ENCODE results near the gene MCM10.
"Not testable (repeated sequence)": the region's sequence is repeated elsewhere in the genome, so short reads cannot be mapped to it uniquely, and the experiment has no call there.

The MCM10 gene

DNA sequence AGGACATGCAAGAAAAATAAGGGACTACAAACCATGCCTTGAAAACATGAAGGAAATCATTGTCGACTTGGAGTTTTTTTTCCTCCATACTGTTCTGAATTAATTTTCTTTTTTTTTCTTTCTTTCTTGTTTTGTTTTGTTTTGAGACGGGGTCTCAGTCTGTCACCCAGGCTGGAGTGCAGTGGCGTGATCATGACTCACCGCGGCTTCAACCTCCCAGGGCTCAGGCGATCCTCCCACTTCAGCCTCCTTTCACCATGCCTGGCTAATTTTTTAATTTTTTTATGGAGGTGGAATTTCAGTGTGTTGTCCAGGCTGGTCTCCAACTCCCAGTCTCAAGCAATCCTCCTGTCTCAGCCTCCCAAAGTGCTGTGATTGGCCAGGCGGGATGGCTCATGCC is 61.2 kb downstream of the MCM10 start:
- no peak for DNase-seq

DNA sequence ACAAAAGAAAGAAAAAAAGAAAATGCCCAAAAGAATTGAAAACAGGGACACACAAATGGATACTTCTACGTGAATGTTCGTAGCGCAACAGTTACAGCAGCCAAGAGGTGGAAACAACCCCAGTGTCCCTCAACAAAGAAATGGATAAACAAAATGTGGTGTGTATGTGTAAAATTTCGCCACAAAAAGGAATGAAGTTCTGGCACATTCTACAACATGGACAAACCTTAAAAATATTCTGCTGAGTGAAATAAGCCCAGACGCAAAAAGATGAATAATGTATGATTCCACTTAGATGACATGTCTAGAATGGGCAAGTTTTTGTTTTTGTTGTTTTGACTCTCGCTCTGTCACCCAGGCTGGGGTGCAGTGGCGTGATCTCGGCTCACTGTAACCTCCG is 61.9 kb downstream of the MCM10 start:
- DNase-seq, result no peak

DNA sequence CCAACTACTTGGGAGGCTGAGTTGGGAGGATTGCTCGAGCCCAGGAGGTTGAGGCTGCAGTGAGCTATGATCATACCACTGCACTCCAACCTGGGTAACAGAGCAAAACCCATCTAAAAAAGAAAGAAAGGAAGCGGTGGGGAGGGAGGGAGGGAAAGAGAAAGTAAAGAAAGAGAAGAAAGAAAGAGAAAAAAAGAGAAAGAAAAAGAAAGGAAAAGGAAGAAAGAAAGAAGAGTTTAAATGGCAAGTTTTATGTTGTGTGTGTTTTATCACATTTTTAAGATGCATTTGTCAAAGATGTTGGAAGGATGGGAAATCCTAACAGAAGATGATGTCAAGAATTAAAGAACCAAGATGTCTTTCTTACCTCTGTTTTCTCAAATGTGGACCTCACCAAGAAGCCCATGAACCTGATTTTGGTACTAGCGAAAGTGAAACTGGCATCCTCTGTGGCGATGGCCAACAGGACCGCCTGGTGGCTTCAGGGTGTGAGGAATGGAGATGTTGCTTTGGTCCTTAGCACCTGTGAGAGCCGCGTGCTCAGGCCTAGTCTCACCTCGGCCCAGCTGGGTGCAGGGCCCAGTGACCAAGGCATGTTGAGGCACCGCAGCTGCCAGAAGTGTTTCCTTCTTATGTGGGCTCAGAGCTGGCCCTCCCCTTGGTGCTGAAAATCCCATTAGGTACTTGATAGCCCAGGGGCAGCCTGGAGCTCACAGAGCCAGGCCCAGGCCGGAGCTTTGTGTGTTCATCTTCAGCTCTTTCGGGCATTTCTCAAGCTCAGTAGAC is 63.0 kb downstream of the MCM10 start:
- no peak for DNase-seq

DNA sequence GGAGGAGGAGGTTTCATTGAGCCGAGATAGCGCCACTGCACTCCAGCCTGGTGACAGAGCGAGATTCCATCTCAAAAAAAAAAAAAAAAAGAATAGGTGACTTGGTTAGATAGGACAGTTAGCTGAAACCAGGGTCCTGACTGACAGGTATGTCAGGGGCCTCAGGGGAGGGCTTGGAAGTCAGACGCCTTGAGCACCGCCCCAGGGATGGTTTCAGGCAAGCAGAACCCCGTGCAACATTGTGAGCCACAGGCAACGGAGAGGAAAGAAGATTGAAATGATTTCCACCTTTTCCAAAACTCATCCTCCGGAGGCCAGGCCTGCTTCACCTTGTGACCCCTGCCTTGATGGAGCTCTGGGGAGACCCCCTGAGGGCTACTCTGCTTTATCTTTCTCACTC is 64.2 kb downstream of the MCM10 start:
- DNase-seq, result no peak

DNA sequence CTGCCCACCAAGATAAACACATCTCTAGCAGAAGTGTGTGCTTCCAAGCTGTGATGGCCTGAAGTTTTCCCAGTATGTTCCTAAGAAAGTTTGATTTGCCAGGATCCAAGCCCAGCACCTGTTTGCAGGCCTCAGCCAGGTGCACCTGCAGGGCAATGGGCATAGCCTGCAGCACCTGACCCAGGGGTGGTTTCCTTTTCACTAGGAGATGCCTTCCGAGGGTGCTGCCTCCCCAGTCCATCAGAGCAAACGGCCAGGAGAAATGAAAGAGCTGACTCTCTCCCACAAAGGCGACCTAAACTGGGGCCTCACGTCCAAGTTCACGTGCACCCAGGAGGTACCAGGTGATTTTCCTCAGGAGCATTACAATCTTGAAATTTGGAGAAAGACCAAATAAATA is 65.7 kb downstream of the MCM10 start:
- DNase-seq, result no peak

DNA sequence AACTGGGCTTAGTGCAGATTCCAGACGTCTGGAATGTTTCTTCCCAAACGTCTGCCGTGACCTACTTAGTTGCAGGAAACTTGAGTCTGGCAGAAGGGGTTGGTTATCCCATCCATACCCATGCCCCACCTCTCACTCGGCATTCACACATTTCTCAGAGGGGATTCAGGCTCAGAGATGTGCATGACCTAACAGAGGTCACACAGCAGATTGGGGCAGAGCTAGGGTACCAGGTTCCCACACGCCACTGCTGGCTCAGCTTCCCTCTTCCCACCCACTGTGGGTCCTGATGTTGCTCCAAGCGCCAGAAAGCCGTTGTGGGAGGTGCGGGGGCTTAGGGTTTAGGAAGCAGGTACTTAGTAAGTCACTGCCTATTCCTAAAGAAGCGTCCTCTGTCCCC is 69.8 kb downstream of the MCM10 start:
- DNase-seq, result no peak

DNA sequence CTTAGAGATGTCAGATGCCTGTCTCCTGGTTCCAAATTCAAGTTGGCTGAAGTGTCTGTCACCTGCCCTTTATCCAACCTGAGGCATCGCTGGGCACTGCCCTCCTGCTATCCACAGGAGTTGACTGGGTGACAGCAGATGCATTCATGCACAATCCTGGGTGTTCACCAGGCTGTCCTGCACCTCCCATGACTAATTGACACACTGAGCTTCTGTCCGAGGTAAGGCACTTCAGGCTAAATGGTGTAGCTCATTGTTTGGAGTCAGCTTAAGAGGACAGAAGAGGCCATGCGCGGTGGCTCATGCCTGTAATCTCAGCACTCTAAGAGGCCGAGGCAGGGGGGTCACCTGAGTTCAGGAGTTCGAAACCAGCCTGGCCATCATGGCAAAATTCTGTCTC is 70.5 kb downstream of the MCM10 start:
- DNase-seq, result no peak

DNA sequence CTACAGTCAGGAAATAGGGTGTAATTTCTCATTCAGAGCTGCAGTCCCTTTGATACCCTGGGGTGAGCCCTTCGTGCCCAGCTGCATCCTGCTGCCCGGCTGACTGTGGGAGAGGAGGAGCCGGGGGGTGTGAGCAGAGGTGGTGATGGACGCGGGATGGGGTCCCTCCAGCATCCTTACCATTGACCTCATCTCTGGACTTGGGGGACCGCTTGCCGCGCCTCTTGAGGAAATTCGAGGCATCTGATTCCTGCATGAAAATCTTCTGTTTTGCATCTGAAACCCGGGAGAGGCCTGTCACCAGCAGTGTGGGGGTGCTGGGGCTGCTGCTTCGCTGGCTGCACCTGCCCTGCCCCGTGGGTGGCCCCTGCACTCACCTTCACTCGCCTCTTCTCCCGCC is 72.0 kb downstream of the MCM10 start:
- no peak for DNase-seq

DNA sequence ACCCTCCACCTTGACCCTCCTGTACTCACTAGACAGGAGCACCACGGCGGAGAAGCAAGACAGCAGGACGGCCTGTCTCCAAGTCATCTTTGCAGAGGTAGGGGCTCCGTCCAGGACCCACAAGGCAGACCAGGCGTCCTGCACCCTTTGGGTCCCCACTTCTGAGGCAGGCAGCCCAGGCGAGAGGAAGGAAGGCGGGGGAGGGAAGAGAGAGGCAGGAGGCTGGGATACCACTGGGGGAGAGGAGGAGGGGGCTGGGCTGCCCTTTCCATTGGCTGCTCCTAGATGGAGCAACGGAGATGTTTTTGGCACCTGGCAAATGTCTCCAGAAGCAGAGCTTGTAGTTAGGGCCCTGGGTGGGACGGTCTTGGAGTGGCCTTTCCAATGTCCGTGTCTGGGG is 72.8 kb downstream of the MCM10 start, which contains the start of gene UCMA:
Gene UCMA, minus strand, starts transcription at position 203 of the 400 bp plus-strand sequence. Its CDS starts 116 bp downstream, at position 87.
- DNase-seq, result peak; percentile 51

DNA sequence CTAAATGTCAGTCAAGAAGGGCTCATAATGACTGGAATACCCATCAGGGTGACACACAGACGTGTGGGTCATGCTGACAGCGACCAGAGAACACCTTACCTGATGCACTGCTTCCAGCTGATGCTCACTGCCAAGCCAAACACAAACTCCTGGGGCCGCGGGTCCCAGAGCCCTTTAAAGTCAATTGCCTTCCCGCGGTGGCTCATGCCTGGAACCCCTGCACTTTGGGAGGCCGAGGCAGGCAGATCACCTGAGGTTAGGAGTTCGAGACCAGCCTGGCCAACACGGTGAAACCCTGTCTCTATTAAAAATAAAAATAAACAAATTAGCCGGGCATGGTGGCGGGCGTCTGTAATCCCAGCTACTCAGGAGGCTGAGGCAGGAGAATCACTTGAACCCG is 73.4 kb downstream of the MCM10 start:
- DNase-seq, result not testable (repeated sequence)

DNA sequence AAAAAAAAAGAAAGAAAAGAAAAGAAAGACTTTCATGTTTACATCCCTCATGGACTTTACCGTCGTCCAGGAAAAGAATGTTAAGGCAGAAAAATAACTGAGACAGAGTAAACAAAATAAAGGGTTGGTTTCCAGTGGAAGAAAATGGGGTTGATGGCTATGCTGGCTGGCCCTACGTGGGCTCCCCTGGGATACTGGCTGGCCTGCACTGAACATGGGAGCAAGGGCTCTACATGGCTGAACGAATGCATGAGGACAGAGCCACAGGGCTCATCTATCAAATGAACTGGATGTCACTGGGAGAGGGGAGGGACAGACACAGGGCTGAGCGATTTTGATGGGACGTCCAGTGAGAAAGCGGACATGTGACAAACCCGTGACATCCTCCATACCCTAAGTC is 75.3 kb downstream of the MCM10 start:
- no peak for DNase-seq

DNA sequence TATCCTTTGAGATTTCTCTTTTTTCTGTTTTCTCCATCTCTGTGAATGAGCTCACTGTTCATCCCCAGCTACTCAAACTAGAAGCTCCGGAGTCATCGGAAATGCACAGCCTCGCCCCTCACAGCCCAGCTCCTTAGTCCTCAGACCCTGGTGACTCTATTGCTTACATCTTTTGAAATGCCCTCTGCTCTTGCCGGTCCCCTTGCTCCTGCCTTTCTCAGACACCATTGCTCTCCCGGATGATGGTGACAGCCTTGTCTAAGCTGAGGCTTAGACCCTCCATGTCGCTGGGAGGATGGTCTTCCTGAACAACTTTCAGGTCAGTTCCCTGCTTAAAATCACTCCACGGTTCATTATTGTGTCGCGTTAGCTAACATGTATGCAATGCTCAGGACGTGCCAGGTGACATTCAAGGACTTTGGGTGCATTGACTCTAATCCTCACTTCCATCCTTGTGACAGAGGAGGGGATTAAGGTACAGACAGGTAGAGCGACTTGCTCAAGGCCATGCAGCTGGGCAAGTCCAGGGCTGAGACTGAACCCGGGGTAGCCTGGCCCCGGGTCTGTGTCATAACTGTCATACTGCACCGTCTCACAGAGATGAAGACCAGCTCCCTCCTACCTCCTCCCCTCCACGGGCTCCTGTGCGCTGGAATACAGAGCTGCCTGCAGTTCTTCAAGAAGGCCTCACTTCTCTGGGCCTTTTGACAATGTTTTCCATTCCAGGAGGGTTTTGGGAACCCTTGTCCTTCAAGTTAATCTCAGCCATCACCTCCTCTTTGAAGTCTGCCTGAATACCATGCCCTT is 77.1 kb downstream of the MCM10 start:
- DNase-seq, result no peak

DNA sequence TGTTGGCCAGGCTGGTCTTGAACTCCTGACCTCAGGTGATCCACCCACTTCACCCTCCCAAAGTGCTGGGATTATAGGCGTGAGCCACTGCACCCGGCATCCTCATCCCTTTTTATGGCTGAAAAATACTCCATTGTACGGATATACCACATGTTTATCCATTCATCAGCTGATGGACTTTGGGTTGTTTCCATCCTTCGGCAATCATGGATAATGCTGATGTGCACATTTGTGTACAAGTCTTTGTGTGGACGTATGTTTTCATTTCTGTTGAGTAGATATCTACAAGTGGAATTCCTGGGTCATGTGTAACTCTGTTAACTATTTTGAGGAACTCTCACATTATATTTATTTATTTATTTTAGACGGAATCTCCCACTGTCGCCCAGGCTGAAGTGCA is 78.6 kb downstream of the MCM10 start:
- no peak for DNase-seq

DNA sequence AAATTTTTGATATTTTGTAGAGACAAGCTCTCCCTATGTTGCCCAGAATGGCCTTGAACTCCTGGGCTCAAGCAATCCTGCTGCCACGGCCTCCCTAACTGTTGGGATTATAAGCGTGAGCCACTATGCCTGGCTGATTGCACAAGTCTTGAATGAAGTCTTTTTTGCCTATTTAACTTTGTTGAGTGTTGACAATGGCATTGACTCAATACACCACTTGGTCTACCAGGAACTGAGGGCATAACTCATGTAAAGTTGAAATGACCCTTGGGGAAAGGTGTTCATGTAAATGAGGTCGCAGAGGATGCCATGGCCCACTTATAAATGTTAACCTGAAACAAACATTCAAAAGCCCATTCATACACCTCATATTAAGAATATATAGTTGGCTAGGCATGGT is 80.3 kb downstream of the MCM10 start:
- no peak for DNase-seq

DNA sequence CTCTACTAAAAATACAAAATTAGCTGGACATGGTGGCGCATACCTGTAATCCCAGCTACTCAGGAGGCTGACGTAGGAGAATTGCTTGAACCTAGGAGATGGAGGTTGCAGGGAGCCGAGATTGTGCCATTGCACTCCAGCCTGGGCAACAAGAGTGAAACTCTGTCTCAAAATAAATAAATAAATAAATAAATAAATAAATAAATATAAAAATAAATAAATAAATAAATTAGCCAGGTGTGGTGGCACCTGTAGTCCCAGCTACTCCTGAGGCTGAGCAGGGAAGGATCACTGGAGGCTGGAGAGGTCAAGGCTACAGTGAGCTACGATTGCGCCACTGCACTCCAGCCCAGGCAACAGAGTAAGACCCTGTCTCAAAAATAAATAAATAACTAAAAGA is 80.9 kb downstream of the MCM10 start:
- not testable (repeated sequence) for DNase-seq

DNA sequence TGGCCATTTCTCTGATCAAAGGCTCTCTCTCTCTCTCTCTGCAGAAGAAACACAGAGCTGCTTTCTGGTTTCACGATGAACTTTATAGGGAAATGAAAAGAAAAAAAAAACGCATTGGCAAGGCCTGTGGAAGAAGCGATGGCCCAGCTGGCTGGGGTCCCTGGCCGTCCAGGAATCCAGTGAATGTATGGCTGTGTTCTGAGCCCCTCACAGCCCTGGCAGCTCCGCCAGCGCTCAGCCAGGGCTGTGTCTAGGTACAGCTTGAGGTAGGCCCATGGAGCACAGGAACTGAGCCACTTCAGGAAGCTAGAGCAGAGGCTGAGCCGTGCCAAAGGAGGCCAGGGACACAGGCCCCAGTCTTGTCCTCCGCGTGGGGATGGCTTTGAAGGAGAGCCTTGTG is 85.9 kb downstream of the MCM10 start:
- peak; percentile 66 for DNase-seq

DNA sequence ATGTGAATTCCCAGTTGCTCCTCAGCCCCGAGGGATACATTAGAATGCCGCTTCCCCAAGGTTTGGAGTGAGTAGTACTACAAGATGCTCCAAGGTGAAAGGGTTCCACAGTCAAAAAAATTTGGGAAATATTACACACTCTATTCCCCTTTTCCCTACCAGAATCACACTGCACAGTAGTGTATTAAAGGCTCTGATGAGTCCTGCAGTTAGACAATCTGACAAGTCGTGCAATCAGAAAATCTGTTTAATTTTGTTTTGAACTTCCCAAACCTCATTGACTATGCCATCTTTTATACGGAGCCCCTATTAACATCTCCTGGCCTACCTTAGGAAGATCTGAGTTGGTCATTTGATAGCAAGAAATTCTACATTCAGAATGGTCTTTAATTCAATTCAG is 86.4 kb downstream of the MCM10 start:
- DNase-seq, result no peak

DNA sequence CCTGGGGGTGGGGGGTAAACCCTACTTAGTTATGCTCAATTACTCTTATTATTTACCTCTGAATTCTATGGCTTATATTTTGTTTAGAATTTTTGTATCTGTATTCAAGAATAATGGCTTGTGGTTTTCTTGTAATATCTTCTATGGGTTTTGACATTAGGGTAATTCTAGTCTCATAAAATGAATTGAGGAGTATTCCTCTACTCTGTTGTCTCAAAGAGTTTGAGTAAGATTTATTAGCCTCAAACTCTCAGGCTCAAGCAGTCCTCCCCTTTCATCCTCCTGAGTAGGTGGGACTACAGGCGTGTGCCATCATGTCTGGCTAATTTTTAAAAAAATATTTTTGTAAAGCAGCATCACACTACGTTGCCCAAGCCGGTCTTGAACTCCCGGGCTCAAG is 92.4 kb downstream of the MCM10 start:
- no peak for DNase-seq

DNA sequence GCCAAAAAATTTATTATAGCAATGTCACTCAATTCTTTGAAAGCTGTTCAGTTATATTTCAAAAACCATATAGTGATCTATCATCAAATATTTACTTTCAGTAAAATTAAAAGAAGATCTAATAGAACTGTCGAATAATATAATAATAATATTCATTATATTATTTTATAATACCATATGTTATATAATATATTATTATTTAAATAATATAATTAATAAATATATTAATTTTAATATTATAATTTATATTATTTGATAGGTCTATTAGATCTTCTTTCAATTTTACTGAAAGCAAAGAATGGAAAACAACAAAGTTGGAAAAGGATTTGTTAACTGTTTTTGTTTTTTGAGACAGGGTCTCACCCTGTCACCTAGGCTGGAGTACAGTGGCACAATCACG is 95.3 kb downstream of the MCM10 start:
- no peak for DNase-seq

DNA sequence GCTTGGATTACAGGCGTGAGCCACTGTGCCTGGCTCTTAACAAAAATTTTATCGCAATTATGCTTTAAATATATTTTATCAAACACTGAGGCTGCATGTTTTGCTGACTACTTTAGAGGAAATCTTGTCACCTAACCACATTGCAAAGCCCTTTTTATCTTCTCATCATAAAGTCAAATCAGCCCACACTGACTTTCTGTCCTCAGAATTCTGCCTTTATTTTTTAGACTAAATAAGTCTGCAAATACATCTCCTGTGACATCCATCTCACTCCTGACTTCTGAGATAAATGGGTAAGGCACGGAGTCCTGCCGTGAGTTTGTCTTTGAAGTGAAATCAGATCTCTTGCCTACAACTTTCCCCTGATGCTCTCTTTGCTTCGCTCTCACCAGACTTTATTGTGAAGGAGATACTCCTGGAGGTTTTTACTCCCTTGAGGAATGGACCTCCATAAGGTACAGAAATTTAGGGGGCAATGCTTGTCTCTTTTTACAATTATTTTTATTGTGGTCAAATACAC is 96.3 kb downstream of the MCM10 start:
- DNase-seq, result no peak

Data from right hindlimb (tissue), 1 donor.